Measurements from ENCODE around the gene ITPR1. TPM values are rescaled to one million over a fixed set of nuclear protein-coding genes. Genes with fewer than 3 reads are reported as not detected.

Gene ITPR1
- total and polyA plus RNA-seq, 2 experiments from 2014 or later: 17.6 to 28.8 TPM

GRCh38 chr3:4756855-4757574 is 263.9 kb downstream of the ITPR1 start:
- H3K27me3 ChIP-seq: no peaks in the 10 kb centered on the region
- H3K27ac ChIP-seq: no peak overlapping the region
- no peaks in the 10 kb centered on the region for H3K36me3 ChIP-seq
- no peak overlapping the region for H3K4me3 ChIP-seq
- no peaks in the 10 kb centered on the region for H3K9me3 ChIP-seq (ENCODE audit: low read depth)
- no peaks in the 10 kb centered on the region for H3K4me1 ChIP-seq (ENCODE audit: low read depth)
- no peak for TF ChIP-seq CTCF (IDR thresholded peaks at IDR 0.05; ENCODE audit: low read depth, low read length)
- DNase-seq (ENCODE audit: low read depth in 1 of 2, low spot score in 1 of 2): no peak

GRCh38 chr3:4757575-4758248 is 264.6 kb downstream of the ITPR1 start:
- no peak for TF ChIP-seq CTCF (IDR thresholded peaks at IDR 0.05; ENCODE audit: low read depth, low read length)
- DNase-seq (ENCODE audit: low read depth in 1 of 2, low spot score in 1 of 2): no peak
- no peaks in the 10 kb centered on the region for H3K36me3 ChIP-seq
- no peaks in the 10 kb centered on the region for H3K9me3 ChIP-seq (ENCODE audit: low read depth)
- no peak overlapping the region for H3K27ac ChIP-seq
- H3K4me3 ChIP-seq: no peak overlapping the region
- no peaks in the 10 kb centered on the region for H3K4me1 ChIP-seq (ENCODE audit: low read depth)
- H3K27me3 ChIP-seq: no peaks in the 10 kb centered on the region

GRCh38 chr3:4758249-4758860 is 265.2 kb downstream of the ITPR1 start:
- Histone ChIP-seq H3K27ac (no peak overlapping the region), H3K9me3 (ENCODE audit: low read depth) (no peaks in the 10 kb centered on the region), H3K27me3 (no peaks in the 10 kb centered on the region), H3K4me1 (ENCODE audit: low read depth) (no peaks in the 10 kb centered on the region), H3K36me3 (no peaks in the 10 kb centered on the region), H3K4me3 (no peak overlapping the region)
- DNase-seq (ENCODE audit: low read depth in 1 of 2, low spot score in 1 of 2): no peak
- no peak for TF ChIP-seq CTCF (IDR thresholded peaks at IDR 0.05; ENCODE audit: low read depth, low read length)

GRCh38 chr3:4758957-4759656 is 266.0 kb downstream of the ITPR1 start:
- Histone ChIP-seq H3K4me1 (ENCODE audit: low read depth) (no peaks in the 10 kb centered on the region), H3K27me3 (no peaks in the 10 kb centered on the region), H3K9me3 (ENCODE audit: low read depth) (no peaks in the 10 kb centered on the region), H3K4me3 (no peak overlapping the region), H3K27ac (no peak overlapping the region), H3K36me3 (no peaks in the 10 kb centered on the region)
- no peak for TF ChIP-seq CTCF (IDR thresholded peaks at IDR 0.05; ENCODE audit: low read depth, low read length)
- no peak for DNase-seq (ENCODE audit: low read depth in 1 of 2, low spot score in 1 of 2)

GRCh38 chr3:4759689-4760312 is 266.7 kb downstream of the ITPR1 start:
- no peaks in the 10 kb centered on the region for H3K9me3 ChIP-seq (ENCODE audit: low read depth)
- H3K36me3 ChIP-seq: no peaks in the 10 kb centered on the region
- DNase-seq (ENCODE audit: low read depth in 1 of 2, low spot score in 1 of 2): no peak
- TF ChIP-seq CTCF (IDR thresholded peaks at IDR 0.05; ENCODE audit: low read depth, low read length): no peak
- H3K4me3 ChIP-seq: no peak overlapping the region
- no peaks in the 10 kb centered on the region for H3K27me3 ChIP-seq
- H3K4me1 ChIP-seq (ENCODE audit: low read depth): no peaks in the 10 kb centered on the region
- no peak overlapping the region for H3K27ac ChIP-seq
